Measurements from ENCODE around the gene BLNK. TPM values are rescaled to one million over a fixed set of nuclear protein-coding genes. Genes with fewer than 3 reads are reported as not detected.

BLNK gene
- total and polyA plus RNA-seq, 11 donors, result 0.25 to 11.1 (median 0.89) TPM; not detected in 1

DNA sequence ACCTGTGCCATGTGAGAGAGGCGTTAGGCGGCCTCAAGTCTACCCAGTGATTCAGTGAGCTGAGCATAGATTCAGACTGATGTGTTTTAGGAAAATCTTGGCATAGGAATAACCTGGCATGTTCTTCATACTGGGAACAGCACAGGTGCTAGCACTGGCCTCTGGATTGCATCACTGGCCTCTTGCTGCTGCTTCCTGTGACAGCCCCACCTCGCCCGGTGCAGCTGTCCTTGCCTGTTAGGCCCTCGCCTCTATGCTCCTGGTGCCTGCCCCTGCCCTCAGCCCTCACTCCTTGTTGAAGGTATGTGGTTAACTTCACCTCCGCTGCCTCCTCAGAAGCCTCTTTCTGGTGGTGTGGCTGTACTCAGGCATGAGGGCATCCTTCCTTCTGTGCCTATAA, 46.2 kb downstream of the BLNK start:
- WGBS, 4 donors, result 74 to 87% (median 82%) methylated on average over 6 of the region's 6 CpGs
- TF ChIP-seq, protein P1, sequence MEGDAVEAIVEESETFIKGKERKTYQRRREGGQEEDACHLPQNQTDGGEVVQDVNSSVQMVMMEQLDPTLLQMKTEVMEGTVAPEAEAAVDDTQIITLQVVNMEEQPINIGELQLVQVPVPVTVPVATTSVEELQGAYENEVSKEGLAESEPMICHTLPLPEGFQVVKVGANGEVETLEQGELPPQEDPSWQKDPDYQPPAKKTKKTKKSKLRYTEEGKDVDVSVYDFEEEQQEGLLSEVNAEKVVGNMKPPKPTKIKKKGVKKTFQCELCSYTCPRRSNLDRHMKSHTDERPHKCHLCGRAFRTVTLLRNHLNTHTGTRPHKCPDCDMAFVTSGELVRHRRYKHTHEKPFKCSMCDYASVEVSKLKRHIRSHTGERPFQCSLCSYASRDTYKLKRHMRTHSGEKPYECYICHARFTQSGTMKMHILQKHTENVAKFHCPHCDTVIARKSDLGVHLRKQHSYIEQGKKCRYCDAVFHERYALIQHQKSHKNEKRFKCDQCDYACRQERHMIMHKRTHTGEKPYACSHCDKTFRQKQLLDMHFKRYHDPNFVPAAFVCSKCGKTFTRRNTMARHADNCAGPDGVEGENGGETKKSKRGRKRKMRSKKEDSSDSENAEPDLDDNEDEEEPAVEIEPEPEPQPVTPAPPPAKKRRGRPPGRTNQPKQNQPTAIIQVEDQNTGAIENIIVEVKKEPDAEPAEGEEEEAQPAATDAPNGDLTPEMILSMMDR (IDR thresholded peaks at IDR 0.05), result no peak
- TF ChIP-seq POLR2A (IDR thresholded peaks at IDR 0.05), result no peak
- peaks cover 0 to 11% (median 0%) of the 10 kb centered on the region in 9 donors for H3K36me3 ChIP-seq
- no peaks in the 10 kb centered on the region for H3K9me3 ChIP-seq
- H3K4me1 ChIP-seq, result no peaks in the 10 kb centered on the region
- intact Hi-C loops (cut with DNase I), result loop anchor here in 2 of 10 donors (5.0 kb wide), 2 partner anchors 67 to 112 kb away; no protein-coding TSS in a partner anchor
- DNase-seq, result no peak
- no peak overlapping the region for H3K27ac ChIP-seq
- ATAC-seq, result no peak
- H3K4me3 ChIP-seq, result no peak overlapping the region
- peaks cover 0 to 12% (median 0%) of the 10 kb centered on the region in 9 donors for H3K27me3 ChIP-seq

DNA sequence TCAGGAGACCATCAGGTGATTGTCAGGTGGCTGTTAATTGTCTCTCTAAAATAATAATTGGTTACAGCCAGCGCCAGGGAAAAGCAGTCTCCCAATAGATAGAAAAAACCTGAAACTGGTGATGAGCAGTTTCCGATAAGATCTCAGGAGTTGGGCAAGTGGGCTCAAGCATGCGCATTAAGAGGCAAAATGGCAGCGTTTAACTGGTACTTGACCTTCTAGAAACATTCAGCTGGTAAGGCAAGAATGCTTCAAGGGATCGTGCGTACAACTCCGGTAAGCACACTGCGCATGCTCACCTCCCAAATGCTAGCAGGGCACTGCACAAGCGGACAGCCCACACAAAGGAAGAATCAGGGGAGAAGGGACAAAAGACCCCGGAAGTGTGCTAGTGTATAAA, 48.5 kb downstream of the BLNK start:
- 87 to 92% (median 91%) methylated on average over 10 of the region's 10 CpGs for WGBS, 4 donors
- H3K36me3 ChIP-seq, result peaks cover 0 to 11% (median 0%) of the 10 kb centered on the region in 9 donors
- H3K4me3 ChIP-seq, result no peak overlapping the region
- no peaks in the 10 kb centered on the region for H3K9me3 ChIP-seq
- TF ChIP-seq, protein P1 (IDR thresholded peaks at IDR 0.05), result no peak
- TF ChIP-seq POLR2A (IDR thresholded peaks at IDR 0.05), result no peak
- H3K27ac ChIP-seq, result no peak overlapping the region
- H3K4me1 ChIP-seq, result no peaks in the 10 kb centered on the region
- peaks cover 0 to 12% (median 0%) of the 10 kb centered on the region in 9 donors for H3K27me3 ChIP-seq
- DNase-seq (no peak), ATAC-seq (no peak)
- intact Hi-C loops (cut with DNase I), result no loop called here

DNA sequence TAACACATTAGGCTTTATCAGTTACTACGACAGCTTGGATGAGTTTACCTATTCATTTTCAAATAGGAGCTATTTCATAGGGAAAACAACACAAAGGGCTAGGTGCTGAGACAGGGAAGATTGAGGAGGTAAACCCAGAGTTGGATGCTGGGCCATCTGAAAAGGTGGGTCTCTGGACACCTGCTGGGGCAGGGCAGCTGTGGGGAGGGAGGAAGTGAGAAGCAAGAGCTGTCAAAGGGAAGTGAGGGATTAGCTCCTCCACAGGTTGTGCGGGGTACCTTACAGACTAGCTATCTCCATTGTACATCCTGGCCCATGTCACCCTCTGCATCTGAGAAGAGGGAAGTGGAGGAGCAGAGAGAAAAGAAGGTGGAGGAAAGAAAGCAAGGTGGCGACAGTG, 48.9 kb downstream of the BLNK start:
- Histone ChIP-seq H3K27ac (no peak overlapping the region), H3K4me1 (no peaks in the 10 kb centered on the region), H3K4me3 (no peak overlapping the region), H3K9me3 (no peaks in the 10 kb centered on the region), H3K36me3 (peaks cover 0 to 11% (median 0%) of the 10 kb centered on the region in 9 donors), H3K27me3 (peaks cover 0 to 15% (median 0%) of the 10 kb centered on the region in 9 donors)
- 44 to 65% (median 58%) methylated on average over 3 of the region's 3 CpGs for WGBS, 4 donors
- ATAC-seq (no peak), DNase-seq (no peak)
- TF ChIP-seq, protein P1 (IDR thresholded peaks at IDR 0.05), result no peak
- TF ChIP-seq POLR2A (IDR thresholded peaks at IDR 0.05), result no peak
- intact Hi-C loops (cut with DNase I), result no loop called here

DNA sequence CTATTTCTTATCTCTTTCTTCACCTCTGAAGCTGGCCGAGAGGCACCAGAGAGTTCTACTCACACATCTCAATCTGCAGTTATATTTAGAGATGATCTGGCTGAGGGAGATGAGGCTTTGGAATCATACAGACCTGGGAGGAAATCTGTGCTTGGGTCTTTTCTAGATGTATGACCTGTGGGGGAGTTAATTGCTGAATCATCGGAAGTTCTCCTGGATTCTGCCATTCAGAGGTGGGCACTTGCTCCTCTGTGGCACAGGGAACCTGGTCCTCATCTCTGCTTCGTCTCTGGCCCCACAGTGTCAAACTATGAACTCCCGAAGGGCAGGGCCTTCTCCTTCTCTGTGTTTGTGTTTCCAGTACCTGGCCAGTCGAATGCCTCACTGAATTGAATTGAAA, 52.5 kb downstream of the BLNK start:
- H3K9me3 ChIP-seq, result no peaks in the 10 kb centered on the region
- WGBS, 4 donors, result 49 to 62% (median 55%) methylated on average over 4 to 5 of the region's 5 CpGs

More for the DNA sequence above, 52.5 kb downstream of the BLNK start:
- peaks cover 0 to 14% (median 0%) of the 10 kb centered on the region in 9 donors for H3K27me3 ChIP-seq
- no peak overlapping the region for H3K4me3 ChIP-seq
- H3K36me3 ChIP-seq, result peaks cover 0 to 7% (median 0%) of the 10 kb centered on the region in 9 donors
- no peaks in the 10 kb centered on the region for H3K4me1 ChIP-seq
- intact Hi-C loops (cut with DNase I), result no loop called here
- ATAC-seq (no peak), DNase-seq (no peak)
- TF ChIP-seq, protein P1 (IDR thresholded peaks at IDR 0.05), result no peak
- TF ChIP-seq POLR2A (IDR thresholded peaks at IDR 0.05), result no peak
- no peak overlapping the region for H3K27ac ChIP-seq
